PC-3 (cell line): Measurements from ENCODE around the gene WDFY3.

Experiments
- EZH2 ChIP-seq: fragments of 300-600 bp; sonication (generic); IDR thresholded peaks from one replicate; pipeline ENCODE4 v1.6.1; 2017; ENCODE audit warnings: antibody characterized with exemption, mild to moderate bottlenecking, low read length; ENCODE audit not compliant: unreplicated experiment
- EZH2phosphoT487 ChIP-seq: fragments of 300-600 bp; sonication (generic); IDR thresholded peaks from 2 replicates; pipeline ENCODE4 v1.6.1; 2018; ENCODE audit warnings: mild to moderate bottlenecking, antibody characterized with exemption, low read length, borderline replicate concordance
- TF ChIP-seq, protein P1 (sequence below): fragments of 300-600 bp; sonication (generic); conservative IDR thresholded peaks from 2 replicates; pipeline ENCODE4 v1.5.1; 2017; ENCODE audit warnings: antibody characterized with exemption, low read depth, mild to moderate bottlenecking, low read length

DNA sequence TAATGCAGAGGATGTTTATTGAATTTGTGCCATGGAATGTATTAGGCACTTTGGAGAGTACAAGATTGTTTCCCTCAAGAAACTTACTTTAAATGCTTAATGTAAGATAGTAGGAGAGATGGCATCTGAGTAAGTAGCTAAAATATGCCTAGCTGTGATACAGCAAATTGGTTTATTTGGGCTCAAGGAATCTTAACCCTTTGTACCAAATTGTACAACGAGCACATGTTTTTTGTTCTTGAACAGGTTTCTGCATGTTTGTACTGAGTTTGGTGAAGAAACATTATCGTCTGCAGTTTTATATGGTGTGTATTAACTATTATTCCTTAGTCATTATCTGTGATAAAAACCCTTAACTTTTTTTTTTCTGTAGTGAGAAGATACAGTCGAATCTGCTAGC is 334.9 kb downstream of the WDFY3 start:
- TF ChIP-seq, protein P1, sequence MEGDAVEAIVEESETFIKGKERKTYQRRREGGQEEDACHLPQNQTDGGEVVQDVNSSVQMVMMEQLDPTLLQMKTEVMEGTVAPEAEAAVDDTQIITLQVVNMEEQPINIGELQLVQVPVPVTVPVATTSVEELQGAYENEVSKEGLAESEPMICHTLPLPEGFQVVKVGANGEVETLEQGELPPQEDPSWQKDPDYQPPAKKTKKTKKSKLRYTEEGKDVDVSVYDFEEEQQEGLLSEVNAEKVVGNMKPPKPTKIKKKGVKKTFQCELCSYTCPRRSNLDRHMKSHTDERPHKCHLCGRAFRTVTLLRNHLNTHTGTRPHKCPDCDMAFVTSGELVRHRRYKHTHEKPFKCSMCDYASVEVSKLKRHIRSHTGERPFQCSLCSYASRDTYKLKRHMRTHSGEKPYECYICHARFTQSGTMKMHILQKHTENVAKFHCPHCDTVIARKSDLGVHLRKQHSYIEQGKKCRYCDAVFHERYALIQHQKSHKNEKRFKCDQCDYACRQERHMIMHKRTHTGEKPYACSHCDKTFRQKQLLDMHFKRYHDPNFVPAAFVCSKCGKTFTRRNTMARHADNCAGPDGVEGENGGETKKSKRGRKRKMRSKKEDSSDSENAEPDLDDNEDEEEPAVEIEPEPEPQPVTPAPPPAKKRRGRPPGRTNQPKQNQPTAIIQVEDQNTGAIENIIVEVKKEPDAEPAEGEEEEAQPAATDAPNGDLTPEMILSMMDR = no peak
- TF ChIP-seq EZH2 (no peak), EZH2phosphoT487 (no peak)
